Right ventricle myocardium superior (tissue), 1 donor: ENCODE measurements around the gene STARD8. TPM values are rescaled to one million over a fixed set of nuclear protein-coding genes. Genes with fewer than 3 reads are reported as not detected.
"Not testable (repeated sequence)": the region's sequence is repeated elsewhere in the genome, so short reads cannot be mapped to it uniquely, and the experiment has no call there.

Source experiments
- ATAC-seq: fragments of 200-7000 bp; cut with Tn5 transposase; one replicate; pipeline ENCODE4 v1.9.1; 2020; ENCODE audit warnings: mild to moderate bottlenecking; ENCODE audit not compliant: poor library complexity
- DNase-seq: peaks from one replicate; pipeline ENCODE4 v3.0.0-alpha.2; 2020
- intact Hi-C: fragments of 100-400 bp; cut with DNase I; formaldehyde crosslinking; loops from one replicate; pipeline ENCODE4 v1.11.2; 2022
- total RNA-seq: library from RNA; stranded (reverse); fragmentation: NEBNext Ultra II Directional; extraction: Animal tissue kit (Norgen Biotek cat#: 25700); gene quantifications from one replicate; pipeline ENCODE4 v1.2.1, GENCODE V29; 2021
- donor health status: DM: no; HTN: yes; CAD: no; lungs with severe emphysema.

The STARD8 gene
- total RNA-seq, 1 donor from 2014 or later = 10.5 TPM

DNA sequence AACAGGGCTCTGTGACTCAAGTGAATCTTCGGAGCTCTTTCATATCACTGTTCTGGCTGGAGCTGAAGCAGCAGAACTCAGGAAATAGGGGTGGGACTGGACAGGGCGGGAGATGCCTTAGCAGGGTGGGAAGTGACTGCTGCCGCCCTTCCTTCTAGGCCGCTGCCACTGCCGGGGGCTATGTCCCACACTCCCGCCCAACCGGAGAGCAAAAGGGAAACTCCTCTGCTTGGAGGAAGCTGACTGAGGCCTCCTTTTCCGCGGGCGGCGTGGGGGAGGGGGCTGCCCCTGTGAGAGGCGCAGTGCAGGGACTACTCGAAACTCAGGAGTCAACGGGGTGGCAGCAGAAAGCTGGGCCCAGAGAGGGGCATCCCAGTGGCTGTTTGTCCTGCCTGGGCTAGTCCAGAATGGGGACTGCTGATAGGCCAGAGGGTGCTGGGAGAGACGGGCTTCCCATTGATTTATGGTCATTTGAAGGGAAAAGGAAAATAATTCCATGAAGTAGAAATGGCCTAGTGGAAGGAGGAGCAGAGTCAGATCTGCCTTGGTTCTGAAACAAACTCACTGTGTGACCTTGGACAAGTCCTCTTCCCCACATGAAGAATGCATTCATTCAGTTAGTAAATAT, 36.9 kb downstream of the STARD8 start:
- DNase-seq = peak; percentile 81
- ATAC-seq = peak; percentile 41
- intact Hi-C loops = no loop called here

DNA sequence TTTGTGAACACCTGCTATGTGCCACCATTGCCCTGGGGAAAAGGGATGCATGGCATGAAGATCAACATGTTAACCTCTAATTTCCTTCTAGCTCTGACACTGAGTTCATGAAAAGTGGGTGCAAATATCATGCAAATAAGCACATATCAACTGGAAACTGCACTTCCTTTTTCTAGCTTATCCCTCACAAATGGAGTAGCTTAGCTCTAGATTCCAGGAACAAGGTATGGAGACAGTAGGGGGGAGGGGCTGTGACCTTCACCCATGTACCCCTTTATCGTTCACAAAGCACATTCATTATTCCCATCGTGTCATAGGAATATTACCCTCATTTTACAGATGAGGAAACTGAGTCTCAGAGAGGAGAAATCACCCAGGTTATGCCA, 37.4 kb downstream of the STARD8 start:
- no peak for DNase-seq
- ATAC-seq = no peak
- intact Hi-C loops = no loop called here

DNA sequence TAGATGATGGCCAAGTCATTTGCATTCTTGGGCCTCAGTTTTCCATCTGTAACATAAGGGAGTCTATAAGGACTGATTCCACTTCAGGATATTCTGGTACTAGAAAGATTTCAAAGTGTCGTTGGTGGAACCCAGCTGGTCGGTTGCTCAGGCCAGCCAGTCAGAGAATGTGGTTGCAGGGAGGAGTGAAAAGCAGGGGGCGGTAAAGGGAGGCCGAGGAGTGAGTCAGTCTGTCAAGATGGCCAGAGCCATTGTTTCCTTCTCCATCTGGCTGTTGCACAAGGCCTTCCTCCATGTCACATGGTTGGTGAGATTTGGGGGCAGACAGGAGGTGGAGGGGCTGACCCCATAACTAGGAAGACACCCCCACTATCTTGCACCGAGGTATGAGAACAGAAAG, 38.2 kb downstream of the STARD8 start:
- intact Hi-C loops = no loop called here
- peak; percentile 53 for DNase-seq

DNA sequence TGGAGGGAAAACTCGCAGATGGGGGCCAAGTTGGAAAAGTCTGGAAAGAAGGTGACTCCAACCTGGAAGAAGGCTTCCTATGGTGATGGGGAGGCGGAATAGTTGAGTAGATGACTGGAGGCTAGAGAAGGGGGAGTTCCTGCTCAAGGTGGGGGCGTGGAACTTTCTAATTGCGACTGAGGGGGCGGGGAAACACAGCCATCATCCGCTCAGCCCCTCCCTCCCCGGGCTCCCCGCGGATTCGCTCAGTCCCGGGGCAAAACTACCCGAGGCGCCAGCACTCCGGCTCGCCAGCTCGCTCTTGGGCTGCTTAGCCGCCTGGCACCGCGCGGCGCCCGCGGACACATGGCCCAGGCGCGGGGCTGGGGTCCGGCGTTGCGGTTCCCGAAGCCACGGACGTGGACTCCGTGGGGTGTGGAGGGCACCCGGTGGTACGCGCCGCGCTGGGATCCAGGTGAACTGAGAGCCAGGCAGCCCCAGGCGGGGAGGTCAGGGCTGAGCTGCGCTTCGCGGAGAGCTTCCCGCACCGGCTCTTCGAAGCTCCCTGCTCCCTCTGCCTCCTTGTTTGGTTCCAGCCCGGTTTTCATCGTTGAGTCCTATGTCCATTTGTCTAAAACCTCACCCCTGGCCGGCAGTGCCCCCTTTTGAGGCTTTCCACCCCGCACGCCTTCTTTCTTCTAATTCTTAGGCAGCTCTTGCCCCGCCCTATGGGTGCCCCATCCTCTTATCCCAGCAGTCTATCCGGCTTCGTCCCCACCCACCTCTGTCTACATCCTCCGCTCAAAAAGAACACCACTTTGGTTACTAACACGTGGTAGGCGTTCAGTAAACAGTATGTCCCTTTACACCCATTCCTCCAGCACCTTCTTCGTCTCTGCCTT, 38.9 kb downstream of the STARD8 start:
- peak; percentile 72 for DNase-seq
- peak; percentile 73 for ATAC-seq
- intact Hi-C loops = no loop called here

More for the DNA sequence above, 38.2 kb downstream of the STARD8 start:
- ATAC-seq = peak; percentile 66

DNA sequence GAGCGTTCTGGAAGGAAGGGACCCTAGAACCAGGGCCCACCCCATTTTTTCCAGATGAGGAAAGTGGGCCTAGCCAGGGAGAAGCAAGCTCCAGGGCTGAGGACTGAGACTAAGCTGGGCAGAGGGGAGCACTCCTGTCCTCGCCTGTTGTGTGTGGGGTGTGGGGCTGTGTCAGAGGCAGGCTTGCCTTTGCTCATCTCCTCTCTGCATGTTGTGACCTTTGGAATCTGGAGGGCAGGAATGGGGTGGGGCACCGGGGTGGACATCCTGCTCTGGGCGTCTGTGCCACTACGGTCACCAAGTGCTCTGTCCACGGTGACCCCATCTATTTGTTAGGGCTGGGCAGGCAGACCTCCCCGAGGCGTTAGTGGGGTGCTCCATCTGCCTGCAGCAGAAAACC, 41.5 kb downstream of the STARD8 start:
- DNase-seq, intact Hi-C loops, ATAC-seq: not testable (repeated sequence)

DNA sequence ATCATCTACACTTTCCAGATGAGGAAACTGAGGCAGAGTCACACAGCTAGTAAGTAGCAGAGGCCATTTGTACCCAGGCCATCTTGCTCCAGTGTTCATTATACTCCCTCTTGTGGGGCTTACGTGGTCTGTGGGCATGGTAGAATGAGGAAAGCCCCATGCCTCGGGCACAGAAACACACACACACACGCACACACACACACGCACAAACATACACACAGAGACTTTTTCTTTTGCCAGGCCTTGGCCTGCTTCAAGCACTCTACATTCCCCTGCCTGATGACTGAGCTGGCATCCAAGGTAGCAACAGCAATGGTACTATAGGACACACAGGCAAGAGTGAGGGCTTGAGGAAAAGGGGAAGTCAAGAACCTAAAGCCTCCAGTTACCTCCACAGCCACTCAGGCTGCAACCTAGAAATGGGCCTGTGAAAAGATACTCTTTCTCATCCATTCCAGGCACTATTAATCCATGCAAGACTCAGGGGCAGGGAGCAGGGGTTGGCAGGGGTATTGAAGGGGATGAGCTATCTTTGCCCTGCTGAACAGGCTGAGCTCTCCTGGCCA, 43.6 kb downstream of the STARD8 start:
- intact Hi-C loops = no loop called here
- no peak for ATAC-seq
- DNase-seq = no peak

DNA sequence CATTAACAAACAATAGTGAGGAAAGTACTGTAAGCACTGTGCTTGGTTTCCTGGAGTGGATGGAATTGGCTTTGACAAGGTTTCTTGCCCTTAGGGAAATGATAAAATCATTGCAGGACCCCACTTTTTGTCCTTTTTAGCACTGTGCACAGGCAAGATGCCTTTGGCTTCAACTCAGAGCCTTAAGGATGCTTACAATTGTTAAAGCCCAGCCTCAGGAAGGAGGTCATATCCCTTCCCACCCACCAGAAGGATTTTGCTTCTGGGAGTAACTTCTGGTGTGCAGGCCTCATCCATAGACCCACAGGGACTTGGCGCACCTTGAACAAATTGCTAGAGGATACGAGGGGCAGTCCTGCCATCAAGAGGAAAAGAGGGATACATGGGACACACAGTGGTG, 44.5 kb downstream of the STARD8 start:
- intact Hi-C loops = no loop called here
- ATAC-seq (no peak), DNase-seq (no peak)

DNA sequence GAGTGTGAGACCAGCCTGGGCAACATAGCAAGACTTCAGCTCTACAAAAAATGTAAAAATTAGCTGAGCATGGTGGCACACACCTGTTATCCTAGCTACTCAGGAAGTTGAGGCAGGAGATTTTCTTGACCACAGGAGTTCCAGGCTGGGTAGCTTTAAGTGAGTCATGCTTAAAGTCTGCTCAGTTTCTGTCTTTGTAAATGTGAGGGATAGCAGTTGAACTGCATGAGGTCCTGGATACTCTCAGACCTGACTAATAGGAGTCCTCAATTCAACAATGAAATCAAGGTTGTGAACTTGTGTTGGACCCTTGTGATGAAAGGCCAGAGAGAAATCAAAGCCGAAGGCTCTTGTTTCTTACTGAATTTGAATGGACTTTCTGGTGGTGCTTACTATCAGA, 45.2 kb downstream of the STARD8 start:
- ATAC-seq (no peak), DNase-seq (no peak)
- intact Hi-C loops = no loop called here

DNA sequence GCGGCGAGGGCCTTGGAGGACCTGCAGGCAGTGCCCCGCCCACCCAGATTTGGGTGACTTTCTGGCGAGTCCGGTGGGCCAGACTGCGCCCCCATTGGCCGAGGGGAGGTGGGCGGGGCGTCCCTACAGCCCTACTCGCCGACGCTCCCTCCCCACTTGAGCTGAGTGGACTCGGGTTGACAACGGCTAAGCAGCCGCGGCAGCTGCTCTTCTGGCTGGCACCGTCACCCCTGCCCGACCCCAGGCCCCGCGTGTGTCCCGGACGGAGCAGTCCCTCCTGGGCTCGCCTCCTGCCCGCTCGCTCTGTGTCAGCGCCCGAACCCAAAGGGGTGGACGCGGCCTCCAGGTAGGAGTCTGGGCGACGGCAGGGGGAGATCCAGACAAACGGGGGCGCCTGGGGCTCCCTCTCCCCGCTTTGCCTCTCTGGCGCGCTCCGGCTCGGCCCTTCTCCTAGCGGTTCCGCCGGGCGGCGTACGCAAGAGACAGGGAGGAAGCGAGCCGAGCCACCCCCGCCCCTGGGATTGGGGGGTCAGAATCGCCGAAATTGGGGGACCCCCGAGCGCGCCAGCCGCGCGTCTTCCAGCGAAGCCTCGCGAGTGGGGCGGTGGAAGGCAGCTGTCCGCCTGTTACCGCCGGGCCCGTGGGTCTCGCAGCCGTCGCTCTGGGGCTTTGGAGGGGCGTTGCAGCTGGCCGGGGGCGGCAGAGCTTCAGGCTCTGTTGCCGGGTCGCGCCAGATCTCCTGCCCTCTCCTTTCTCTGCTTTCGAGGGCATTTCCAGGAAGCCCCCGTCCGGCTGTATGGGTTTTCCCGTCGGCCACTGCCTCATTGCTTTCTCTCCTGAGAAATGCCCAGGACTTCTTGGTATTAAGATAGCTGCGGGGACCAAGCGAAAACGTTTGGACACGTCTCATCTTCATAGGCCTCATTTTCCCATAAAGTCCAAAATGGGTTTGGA, 46.3 kb downstream of the STARD8 start:
- DNase-seq (peak; percentile 90), ATAC-seq (peak; percentile 91)
- intact Hi-C loops = no loop called here

DNA sequence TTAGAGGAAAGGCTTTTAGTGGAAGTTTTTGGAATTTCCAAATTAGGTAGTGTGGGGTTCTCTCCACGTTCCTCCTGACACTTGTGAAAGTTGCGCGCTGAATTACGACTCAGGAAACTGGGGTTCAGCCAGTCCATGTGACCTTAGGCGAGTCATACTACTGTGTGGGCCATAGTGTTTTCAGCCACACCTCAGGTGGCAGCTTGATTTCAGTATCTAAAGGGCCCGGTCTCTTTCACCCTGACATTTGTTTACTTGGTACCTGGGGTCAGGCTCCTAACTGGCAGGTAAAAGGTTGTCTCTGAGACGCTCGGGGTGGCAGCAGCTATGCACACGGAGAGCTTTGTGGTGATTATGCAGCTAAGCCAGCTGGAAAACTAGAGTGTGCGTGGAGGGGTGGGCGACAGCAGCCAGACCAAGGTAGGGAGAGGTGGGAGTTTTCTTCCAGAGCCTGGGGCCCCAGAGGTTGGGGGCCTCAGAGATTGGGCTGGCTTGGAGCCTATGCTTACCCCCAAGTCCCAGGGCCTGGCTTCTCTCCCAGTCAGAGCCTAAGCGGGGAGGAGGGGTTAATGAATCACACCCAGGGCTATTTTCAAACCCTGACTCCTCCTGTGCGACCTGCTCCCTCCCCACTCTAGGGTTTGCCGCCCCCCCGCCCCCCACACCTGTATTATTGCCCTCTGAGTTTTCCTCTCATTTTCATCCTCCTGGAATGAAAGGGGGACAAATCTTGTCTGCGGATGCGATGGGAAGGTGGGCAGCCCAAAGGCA, 47.2 kb downstream of the STARD8 start:
- no peak for DNase-seq

DNA sequence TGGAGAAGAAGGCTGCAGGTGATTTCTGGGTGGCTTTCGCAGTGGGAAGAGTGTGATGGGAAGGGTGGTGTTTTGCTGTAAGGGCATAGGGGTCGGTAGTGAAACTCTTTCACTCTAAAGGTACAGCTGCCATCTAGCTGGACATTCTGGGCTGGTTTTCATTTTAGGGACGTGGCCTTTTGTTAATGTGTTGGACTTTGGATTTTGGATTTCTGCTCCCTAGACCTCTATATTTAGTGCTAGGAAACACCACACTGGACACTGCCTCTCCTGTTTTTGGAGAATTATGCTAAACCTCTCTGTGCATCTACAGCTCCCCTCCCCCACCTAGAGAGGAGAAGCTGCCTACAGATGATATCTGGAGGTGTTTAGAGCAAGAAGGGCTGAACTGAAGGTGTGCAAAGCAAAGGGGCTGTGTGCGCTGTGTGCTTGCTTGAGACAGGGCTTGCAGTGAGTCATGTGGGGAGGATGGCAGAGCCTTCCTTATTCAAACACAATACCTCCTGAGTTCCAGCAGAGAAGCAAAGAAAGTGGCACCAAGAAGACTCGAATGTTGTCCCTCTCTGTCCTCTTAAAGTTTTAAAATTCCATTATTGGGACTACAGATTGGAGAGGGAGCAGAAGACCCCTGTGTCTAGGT, 47.9 kb downstream of the STARD8 start:
- DNase-seq (no peak), ATAC-seq (no peak)
- intact Hi-C loops = no loop called here

More for the DNA sequence above, 47.2 kb downstream of the STARD8 start:
- ATAC-seq = no peak
- intact Hi-C loops = no loop called here

DNA sequence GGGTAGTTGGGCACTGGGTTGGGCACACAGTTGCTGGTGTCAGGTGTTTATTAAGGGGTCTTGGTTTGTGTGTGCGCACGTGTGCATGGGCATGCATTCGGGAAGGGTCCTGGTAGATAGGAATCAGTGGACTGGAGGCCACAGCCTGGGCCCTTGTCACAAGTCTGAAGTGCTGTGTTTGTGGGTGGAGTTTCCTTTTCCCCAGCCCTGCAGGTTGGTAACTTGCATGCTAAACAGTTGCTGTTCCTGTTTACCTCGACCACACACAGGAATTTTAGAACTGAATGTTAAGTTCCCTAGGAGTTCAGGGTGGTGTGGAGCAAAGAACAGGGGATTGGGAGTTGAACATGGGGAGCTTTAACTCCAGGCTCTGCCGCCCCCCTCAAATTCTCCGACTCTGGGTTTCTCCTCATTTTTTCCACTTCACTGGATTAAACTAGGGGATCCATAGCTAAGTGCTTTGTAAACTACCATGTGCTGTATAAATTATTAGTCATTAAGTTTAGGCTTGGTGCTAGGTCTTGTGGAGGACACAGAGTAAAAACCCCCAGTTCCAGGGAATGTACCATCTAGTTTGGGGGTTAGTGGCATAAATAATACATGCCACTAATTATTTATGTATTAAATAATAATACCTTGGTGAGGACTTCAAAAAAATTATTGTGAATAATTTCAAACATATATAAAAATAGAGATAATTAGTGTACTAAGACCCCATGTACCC, 49.0 kb downstream of the STARD8 start:
- DNase-seq (no peak), ATAC-seq (no peak)
- intact Hi-C loops = no loop called here

DNA sequence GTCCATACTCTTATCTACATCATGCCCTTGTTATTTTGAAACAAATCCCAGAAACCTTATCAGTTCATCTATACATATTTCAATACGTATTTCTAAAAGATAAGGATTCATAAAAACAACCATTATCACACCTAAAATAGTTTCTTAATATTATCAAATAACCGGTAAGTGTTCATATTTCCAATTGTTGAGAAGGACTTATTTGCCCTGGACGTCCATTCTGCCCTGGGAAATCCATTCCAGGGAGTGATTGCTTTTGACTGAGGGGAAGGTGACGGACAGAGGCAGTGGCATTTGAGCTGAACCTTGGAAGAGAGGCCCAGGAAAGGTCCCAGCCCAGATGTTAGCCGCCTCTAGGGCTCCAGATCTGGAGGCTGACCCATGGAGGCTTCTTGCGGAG, 49.6 kb downstream of the STARD8 start:
- DNase-seq = no peak
- no peak for ATAC-seq
- intact Hi-C loops = no loop called here

DNA sequence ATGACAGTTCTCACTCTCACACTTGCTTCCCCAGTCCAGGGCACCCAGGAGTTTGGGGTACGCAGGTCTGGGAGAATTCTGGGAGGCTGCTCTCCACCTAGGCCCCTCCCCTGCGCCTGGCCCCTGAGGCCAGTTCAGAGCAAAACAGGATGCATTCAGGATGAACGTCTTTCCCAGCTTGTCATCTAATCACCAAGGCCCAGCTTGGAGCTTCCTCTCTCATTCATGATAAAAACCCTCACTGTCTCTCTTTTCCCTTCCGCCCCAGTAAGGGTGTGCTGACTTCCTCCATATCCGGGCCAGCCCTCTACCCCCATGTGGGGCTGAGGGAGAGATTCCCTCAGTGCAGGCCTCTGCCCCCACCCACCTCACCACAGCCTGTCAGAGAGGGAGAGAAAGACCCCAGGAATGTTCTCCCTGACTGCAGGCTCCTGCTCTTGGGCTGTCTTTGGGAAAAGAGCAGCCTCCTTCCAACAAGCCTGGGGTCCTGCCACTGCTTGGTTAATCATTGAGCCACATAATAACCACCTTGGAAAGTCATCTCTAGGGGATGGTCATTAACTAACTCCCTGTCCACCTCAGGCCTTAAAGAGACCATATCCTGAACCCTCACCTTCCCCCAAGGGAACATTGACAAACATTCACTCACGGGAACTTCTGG, 50.1 kb downstream of the STARD8 start:
- intact Hi-C loops = no loop called here
- no peak for ATAC-seq
- no peak for DNase-seq

DNA sequence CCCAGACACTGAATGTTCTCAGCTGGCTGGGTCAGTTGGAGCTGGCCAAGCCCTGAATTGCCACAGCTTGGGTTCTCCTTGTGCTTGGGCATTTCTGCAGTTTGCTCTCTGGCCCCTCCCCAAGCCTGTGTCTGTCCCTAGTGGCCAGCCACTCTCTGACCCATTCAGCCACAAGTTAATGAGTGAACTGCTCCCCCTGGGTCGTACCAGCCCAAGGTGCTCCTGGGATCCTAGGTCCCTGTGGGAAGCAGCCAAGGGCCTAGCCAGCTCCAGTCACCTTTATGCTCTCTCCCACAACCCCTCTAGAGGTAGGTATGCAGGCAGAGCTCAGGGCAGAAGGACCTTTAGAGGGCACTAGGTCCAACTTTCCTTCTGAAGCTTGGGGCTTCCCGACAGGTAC, 51.5 kb downstream of the STARD8 start:
- intact Hi-C loops = no loop called here

DNA sequence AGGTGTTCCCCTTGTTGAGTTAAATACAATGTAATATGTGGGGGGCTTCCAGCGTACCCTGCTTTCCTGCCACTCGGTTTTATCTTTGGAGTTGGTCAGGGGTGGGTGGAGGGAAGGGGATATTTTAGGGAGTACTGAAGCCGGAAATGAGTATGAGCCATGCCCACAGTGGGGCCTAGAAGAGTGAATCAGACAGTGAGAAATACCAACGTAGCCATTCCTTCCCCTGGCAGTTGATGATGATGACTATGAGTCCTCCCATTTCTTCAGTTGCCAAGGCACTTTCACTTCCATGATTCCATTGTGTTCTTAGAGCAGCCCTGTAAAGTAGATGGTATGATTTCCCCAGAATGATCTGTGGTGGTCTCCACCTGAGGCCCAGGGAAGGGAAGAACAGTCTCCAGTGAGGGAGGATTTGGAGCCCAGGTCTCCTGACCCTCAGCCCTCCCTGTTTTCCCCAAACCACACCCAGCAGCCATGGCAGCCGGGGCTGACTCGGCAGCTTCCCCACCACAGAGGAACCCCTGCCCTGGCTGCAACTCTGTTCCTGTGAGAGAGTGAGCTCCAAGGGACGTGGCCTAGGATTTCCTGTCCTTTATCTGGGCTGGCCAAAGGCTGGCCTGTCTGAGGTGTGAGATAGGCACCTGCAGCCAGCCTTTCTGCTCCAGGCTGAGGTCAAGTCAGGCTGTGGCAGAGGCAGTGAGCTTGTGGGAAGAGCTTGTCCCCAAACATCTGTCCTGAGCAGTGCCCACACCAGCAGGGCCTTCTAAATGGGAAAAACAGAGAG, 52.7 kb downstream of the STARD8 start:
- DNase-seq (no peak), ATAC-seq (peak; percentile 25)
- intact Hi-C loops = loop anchor here (10.0 kb wide), 1 partner anchor 55 kb away; the partner anchor contains the start of gene STARD8

More for the DNA sequence above, 51.5 kb downstream of the STARD8 start:
- no peak for DNase-seq
- no peak for ATAC-seq
